ENCODE results near the gene FCHSD2.
"Not testable (repeated sequence)": the region's sequence is repeated elsewhere in the genome, so short reads cannot be mapped to it uniquely, and the experiment has no call there.

The FCHSD2 gene

DNA sequence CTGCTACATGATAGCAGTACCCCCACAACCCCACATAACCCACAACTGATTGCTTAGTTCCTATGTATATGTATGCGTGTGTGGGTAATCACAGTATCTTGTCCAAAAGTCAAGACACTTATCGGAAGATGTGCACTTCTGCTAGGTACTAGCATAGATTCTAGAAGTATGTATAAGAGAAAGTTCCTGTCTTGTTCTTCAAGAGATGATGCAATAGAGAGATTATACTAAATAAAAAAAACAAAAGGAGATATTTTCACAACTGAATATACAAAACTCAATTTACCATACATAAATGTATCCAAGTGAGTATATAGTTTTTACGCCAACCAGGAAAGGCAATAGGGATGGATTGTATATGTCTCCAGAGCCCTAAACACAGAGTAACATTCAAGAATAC, 112.0 kb downstream of the FCHSD2 start:
- ChIA-PET POLR2A (no interaction called here), CTCF (no interaction called here)
- TF ChIP-seq, protein P1, sequence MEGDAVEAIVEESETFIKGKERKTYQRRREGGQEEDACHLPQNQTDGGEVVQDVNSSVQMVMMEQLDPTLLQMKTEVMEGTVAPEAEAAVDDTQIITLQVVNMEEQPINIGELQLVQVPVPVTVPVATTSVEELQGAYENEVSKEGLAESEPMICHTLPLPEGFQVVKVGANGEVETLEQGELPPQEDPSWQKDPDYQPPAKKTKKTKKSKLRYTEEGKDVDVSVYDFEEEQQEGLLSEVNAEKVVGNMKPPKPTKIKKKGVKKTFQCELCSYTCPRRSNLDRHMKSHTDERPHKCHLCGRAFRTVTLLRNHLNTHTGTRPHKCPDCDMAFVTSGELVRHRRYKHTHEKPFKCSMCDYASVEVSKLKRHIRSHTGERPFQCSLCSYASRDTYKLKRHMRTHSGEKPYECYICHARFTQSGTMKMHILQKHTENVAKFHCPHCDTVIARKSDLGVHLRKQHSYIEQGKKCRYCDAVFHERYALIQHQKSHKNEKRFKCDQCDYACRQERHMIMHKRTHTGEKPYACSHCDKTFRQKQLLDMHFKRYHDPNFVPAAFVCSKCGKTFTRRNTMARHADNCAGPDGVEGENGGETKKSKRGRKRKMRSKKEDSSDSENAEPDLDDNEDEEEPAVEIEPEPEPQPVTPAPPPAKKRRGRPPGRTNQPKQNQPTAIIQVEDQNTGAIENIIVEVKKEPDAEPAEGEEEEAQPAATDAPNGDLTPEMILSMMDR (IDR thresholded peaks at IDR 0.05; ENCODE audit: control extremely low read depth, extremely low read depth, low read depth, missing control alignments): no peak
- no peak for DNase-seq (ENCODE audit: extremely low spot score)

DNA sequence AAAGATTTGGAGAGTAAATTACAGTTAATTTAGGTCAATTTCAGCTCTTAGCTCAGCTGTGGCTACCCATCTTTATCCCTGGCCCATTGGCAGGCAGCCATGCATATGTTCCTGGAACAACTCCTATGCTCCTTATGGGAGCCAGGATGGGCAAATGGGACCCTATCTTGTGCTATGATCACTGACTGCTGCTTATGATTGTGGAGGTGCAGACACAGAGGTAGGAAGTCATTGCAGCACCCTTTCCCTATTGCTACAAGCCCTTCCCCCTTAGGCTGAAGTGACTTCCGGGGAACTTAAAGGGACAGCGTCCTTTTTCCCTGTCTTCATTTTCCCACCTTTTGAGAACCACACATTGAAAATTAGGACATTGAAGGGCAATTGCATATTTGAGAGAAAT, 112.7 kb downstream of the FCHSD2 start:
- TF ChIP-seq, protein P1 (IDR thresholded peaks at IDR 0.05; ENCODE audit: control extremely low read depth, extremely low read depth, low read depth, missing control alignments): no peak
- POLR2A ChIA-PET: no interaction called here
- DNase-seq (ENCODE audit: extremely low spot score): no peak
- CTCF ChIA-PET: no interaction called here

DNA sequence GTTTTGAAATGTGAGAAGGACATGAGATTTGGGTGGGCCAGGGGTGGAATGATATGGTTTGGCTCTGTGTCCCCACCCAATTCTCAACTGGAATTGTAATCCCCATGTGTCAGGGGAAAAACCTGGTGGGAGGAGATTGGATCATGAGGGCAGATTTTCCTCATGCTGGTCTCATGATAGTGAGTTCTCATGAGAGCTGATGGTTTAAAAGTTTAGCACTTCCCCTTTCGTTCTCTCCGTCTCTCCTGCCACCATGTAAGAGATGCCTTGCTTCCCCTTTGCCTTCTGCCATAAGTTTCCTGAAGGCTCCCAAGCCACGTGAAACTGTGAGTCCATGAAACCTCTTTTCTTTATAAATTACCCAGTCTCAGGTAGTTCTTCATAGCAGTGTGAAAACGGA, 113.5 kb downstream of the FCHSD2 start:
- CTCF ChIA-PET: no interaction called here
- POLR2A ChIA-PET: no interaction called here
- TF ChIP-seq, protein P1 (IDR thresholded peaks at IDR 0.05; ENCODE audit: control extremely low read depth, extremely low read depth, low read depth, missing control alignments): no peak
- no peak for DNase-seq (ENCODE audit: extremely low spot score)

DNA sequence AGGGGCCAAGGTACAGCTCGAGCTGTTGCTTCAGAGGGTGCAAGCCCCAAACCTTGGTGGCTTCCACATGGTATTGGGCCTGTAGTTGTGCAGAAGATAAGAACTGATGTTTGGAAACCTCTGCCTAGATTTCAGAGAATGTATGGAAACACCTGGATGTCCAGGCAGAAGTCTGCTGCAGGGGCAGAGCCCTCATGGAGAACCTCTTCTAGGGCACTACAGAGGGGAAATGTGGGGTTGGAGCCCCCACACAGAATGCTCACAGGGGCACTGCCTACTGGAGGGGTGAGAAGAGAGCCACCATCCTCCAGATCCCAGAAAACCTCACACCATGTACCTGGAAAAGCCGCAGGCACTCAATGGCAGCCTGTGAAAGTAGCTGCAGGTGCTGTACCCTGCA, 114.3 kb downstream of the FCHSD2 start:
- CTCF ChIA-PET; DNase-seq (ENCODE audit: extremely low spot score); POLR2A ChIA-PET: not testable (repeated sequence)

DNA sequence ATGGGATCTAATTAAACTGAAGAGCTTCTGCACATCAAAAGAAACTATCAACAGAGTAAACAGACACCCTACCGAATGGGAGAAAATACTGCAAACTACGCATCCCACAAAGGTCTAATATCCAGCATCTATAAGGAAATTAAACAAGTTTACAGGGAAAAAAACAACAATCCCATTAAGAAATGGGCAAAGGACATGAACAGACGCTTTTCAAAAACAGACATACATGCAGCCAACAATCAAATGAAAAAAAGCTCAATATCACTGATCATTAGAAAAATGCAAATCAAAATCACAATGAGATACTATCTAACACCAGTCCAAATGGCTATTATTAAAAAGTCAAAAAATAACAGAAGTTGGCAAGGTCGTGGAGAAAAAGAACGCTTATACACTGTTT, 117.5 kb downstream of the FCHSD2 start:
- POLR2A ChIA-PET: no interaction called here
- CTCF ChIA-PET: interaction anchor here (0.9 to 1.5 kb wide), 3 partner anchors 10 to 48 kb away, joined by 3 read pairs; no protein-coding TSS in a partner anchor
- DNase-seq (ENCODE audit: extremely low spot score): no peak
- TF ChIP-seq, protein P1 (IDR thresholded peaks at IDR 0.05; ENCODE audit: control extremely low read depth, extremely low read depth, low read depth, missing control alignments): no peak

DNA sequence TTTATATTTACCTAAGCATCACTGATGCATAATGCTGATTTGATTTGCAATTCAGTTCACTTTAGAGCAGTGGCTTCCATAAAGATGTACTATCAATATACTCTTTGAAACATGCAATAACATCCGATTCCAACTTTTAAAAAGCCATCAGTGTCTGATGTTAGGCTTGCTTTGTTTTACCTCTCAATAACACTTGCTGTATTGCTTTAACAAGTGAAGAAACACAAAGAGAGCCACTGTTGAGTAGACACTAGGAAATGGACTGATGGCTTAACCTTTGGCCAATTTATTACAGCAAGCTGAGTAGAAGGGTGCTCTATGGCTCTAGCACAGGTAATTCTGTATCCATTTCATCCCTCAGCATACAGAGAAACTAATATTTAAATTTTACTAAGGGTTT, 122.1 kb downstream of the FCHSD2 start:
- ChIA-PET CTCF (interaction anchor here (1.3 kb wide), 1 partner anchor 13 kb away, joined by 3 read pairs; no protein-coding TSS in a partner anchor), POLR2A (no interaction called here)
- TF ChIP-seq, protein P1 (IDR thresholded peaks at IDR 0.05; ENCODE audit: control extremely low read depth, extremely low read depth, low read depth, missing control alignments): no peak
- DNase-seq (ENCODE audit: extremely low spot score): no peak

DNA sequence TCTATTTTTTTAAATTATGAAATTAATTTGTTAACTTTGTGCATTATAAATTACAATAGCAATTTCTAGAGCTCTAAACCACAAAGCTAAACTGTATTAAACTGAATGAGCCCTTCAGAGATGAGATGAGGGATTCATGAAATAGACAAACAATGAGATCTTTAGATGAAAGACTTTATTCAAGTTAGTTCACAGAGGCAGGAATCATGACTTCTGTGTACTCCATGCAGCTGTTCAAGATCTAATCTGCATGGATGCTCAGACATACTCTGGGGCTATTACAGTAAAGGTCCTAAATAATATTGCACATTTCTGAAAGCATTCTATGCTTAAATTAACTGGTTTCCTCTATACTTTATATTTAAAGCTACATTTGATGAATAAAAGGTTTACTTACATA, 122.7 kb downstream of the FCHSD2 start:
- DNase-seq (ENCODE audit: extremely low spot score): no peak
- TF ChIP-seq, protein P1 (IDR thresholded peaks at IDR 0.05; ENCODE audit: control extremely low read depth, extremely low read depth, low read depth, missing control alignments): no peak
- ChIA-PET CTCF (interaction anchor here (1.3 kb wide), 1 partner anchor 13 kb away, joined by 3 read pairs; no protein-coding TSS in a partner anchor), POLR2A (no interaction called here)

All from GM10248 (cell line).